DND-41 (cell line): ENCODE measurements around the gene TAPT1.

Experiments used
- CTCF ChIP-seq: IDR thresholded peaks from 2 replicates; pipeline ENCODE4 v1.5.1; 2012; ENCODE audit warnings: borderline replicate concordance, low read length, moderate library complexity, mild to moderate bottlenecking; ENCODE audit not compliant: poor library complexity, severe bottlenecking; ENCODE audit errors: extremely low read depth
- EZH2 ChIP-seq: IDR thresholded peaks from 3 replicates; pipeline ENCODE4 v1.6.1; 2012; ENCODE audit warnings: borderline replicate concordance, low read depth, mild to moderate bottlenecking, moderate library complexity, low read length, inconsistent platforms; ENCODE audit not compliant: severe bottlenecking

- TF ChIP-seq CTCF (no peak), EZH2 (no peak)
These were observed 99.6 kb downstream of the TAPT1 start for GRCh38 chr4:16126714-16127113.
